Dermis microvascular lymphatic vessel endothelial cell (primary cell): ENCODE measurements around the gene CDH1. TPM values are rescaled to one million over a fixed set of nuclear protein-coding genes. Genes with fewer than 3 reads are reported as not detected.

Experiments
- DNase-seq, 2 donors: peaks; one replicate each; pipeline versions ENCODE4 v3.0.0 to v3.0.0-alpha.2; 2010; ENCODE audit warnings: low read depth in 2 of 2
- total RNA-seq: library from RNA; depleted of rRNA; stranded (reverse); fragments of >200 nt; gene quantifications from 2 replicates; pipeline ENCODE4 v1.2.1, GENCODE V29; 2014

CDH1 gene
- total RNA-seq, 1 donor from 2014 or later = not detected

GRCh38 chr16:68731637-68732036, 5.5 kb upstream of the CDH1 start:
- DNase-seq = no peak

- no peak for DNase-seq
Measured at GRCh38 chr16:68732042-68732680, 4.9 kb upstream of the CDH1 start.

- DNase-seq = no peak
Measured at GRCh38 chr16:68732741-68733399, 4.2 kb upstream of the CDH1 start.

- DNase-seq = no peak
Measured at GRCh38 chr16:68733570-68733969, 3.5 kb upstream of the CDH1 start.

GRCh38 chr16:68734782-68735181, 2.3 kb upstream of the CDH1 start:
- no peak for DNase-seq

GRCh38 chr16:68736561-68736960, 531 bp upstream of the CDH1 start:
- DNase-seq = no peak

- DNase-seq = no peak
Measured at GRCh38 chr16:68737730-68738629, 888 bp downstream of the CDH1 start.

GRCh38 chr16:68739964-68740627, 3.0 kb downstream of the CDH1 start:
- DNase-seq = no peak

GRCh38 chr16:68740628-68741346, 3.7 kb downstream of the CDH1 start:
- no peak for DNase-seq

GRCh38 chr16:68743664-68744063, 6.6 kb downstream of the CDH1 start:
- no peak for DNase-seq

- DNase-seq = no peak
Measured at GRCh38 chr16:68744744-68745280, 7.7 kb downstream of the CDH1 start.

GRCh38 chr16:68746951-68747350, 9.9 kb downstream of the CDH1 start:
- DNase-seq = no peak

- DNase-seq = no peak
Measured at GRCh38 chr16:68749432-68749831, 12.3 kb downstream of the CDH1 start.

GRCh38 chr16:68750193-68750695, 13.2 kb downstream of the CDH1 start:
- no peak for DNase-seq

GRCh38 chr16:68751160-68751559, 14.1 kb downstream of the CDH1 start:
- DNase-seq = no peak

GRCh38 chr16:68752602-68753001, 15.5 kb downstream of the CDH1 start:
- DNase-seq = no peak

GRCh38 chr16:68754084-68754792, 17.1 kb downstream of the CDH1 start:
- no peak for DNase-seq

GRCh38 chr16:68756239-68756915, 19.3 kb downstream of the CDH1 start:
- no peak for DNase-seq

GRCh38 chr16:68757625-68757935, 20.5 kb downstream of the CDH1 start:
- no peak for DNase-seq

- no peak for DNase-seq
Measured at GRCh38 chr16:68759062-68759461, 22.0 kb downstream of the CDH1 start.
